Erythroblast (primary cell): ENCODE results near the gene DNAJC16.

Source experiments
- GATA1 ChIP-seq: IDR thresholded peaks from 2 replicates; pipeline ENCODE4 v1.6.1; 2011; ENCODE audit warnings: low read depth, mild to moderate bottlenecking, control low read depth, low read length, moderate library complexity
- POLR2A ChIP-seq: IDR thresholded peaks from 2 replicates; pipeline ENCODE4 v1.6.1; 2011; ENCODE audit warnings: mild to moderate bottlenecking, low read length

- no peak for TF ChIP-seq POLR2A
- TF ChIP-seq GATA1: no peak
Observed at GRCh38 chr1:15598436-15598835, 71.8 kb downstream of the DNAJC16 start.
